Measurements from ENCODE around the gene HDAC6.
"Not testable (repeated sequence)": the region's sequence is repeated elsewhere in the genome, so short reads cannot be mapped to it uniquely, and the experiment has no call there.

DNA sequence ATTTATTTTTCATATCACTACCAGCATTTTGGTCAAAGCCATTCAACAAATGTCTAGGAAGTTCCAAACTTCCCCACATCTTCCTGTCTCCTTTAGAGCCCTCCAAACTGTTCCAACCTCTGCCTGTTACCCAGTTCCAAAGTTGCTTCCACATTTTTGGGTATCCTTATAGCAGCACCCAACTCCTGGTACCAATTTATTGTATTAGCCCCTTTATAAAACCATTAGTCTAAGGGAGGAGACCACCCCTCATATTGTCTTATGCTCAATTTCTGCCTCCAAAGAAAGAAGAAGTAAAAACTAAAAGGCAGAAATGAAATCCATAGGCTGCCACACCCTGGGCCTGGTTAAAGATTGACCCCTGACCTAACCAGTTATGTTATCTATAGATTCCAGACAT lies 51.6 kb downstream of the HDAC6 start:
- TF ChIP-seq POLR2AphosphoS5, POLR2A (IDR thresholded peaks at IDR 0.05): not testable (repeated sequence)
- TF ChIP-seq, protein P1, sequence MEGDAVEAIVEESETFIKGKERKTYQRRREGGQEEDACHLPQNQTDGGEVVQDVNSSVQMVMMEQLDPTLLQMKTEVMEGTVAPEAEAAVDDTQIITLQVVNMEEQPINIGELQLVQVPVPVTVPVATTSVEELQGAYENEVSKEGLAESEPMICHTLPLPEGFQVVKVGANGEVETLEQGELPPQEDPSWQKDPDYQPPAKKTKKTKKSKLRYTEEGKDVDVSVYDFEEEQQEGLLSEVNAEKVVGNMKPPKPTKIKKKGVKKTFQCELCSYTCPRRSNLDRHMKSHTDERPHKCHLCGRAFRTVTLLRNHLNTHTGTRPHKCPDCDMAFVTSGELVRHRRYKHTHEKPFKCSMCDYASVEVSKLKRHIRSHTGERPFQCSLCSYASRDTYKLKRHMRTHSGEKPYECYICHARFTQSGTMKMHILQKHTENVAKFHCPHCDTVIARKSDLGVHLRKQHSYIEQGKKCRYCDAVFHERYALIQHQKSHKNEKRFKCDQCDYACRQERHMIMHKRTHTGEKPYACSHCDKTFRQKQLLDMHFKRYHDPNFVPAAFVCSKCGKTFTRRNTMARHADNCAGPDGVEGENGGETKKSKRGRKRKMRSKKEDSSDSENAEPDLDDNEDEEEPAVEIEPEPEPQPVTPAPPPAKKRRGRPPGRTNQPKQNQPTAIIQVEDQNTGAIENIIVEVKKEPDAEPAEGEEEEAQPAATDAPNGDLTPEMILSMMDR (IDR thresholded peaks at IDR 0.05) = not testable (repeated sequence)
